GM19372 (cell line): Measurements from ENCODE around the gene IGSF8.
"Not testable (repeated sequence)": the region's sequence is repeated elsewhere in the genome, so short reads cannot be mapped to it uniquely, and the experiment has no call there.

Experiments
- ATAC-seq: cut with Tn5 transposase; IDR thresholded peaks from one replicate; pipeline ENCODE4 v1.9.1; 2021; ENCODE audit warnings: mild to moderate bottlenecking, low read depth, moderate library complexity; ENCODE audit not compliant: unreplicated experiment

The IGSF8 gene

DNA sequence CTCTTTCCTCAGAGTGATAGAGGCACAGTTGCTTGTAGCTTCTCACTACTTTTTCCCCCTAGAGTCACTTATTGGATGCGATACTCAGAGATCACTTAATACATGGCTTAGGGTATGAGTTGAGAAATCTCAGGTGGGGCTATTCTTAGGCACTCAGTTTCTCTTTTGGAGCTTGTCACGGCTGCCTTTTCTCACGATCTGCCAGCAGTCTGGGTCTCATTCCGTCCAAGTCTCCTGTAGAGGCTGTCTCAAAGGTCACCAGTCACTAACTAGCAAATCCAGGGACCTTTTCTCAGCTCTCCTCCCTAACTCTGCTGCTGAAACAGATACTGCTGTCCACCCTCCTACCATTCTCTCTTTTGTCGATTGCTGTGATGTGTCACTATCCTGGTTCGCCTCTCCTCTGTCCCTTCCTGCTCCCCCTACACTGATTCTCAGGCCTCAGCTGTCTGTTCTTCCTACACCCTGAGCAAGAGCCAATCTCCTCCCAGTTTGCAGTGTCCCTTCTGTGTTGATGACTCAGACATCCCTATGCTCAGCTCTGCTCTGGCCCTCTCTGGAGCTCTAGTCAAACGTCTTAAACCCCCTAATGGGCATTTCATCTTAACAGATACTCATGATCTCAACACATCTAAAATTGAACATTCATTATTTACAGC, 29.6 kb upstream of the IGSF8 start:
- no peak for ATAC-seq

DNA sequence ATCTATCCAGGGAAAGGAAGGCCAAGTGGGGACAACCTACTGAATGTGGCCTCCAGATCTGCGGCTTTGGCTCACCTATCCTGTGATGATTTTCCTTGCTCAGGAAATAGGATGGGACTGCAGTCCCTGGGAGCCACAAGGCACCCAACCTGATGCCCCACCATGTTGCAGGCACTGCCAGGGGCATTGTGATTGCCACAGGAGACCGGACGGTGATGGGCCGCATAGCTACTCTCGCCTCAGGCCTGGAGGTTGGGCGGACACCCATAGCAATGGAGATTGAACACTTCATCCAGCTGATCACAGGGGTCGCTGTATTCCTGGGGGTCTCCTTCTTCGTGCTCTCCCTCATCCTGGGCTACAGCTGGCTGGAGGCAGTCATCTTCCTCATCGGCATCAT, 29.0 kb upstream of the IGSF8 start:
- ATAC-seq = no peak

DNA sequence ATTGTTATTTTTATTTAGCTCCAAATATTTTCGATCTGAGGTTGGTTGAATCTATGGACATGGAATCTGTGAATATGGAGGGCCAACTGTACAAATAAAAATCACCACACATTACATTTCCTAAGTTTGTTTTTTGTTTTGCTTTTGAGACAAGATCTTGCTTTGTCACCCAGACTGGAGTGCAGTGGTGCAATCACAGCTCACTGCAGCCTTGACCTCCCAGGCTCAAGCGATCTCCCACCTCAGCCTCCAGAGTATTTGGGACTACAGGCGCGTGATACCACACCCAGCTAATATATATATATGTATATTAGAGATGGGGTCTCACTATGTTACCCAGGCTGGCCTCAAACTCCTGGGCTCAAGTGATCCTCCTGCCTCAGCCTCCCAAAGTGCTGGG, 27.9 kb upstream of the IGSF8 start:
- ATAC-seq = not testable (repeated sequence)

DNA sequence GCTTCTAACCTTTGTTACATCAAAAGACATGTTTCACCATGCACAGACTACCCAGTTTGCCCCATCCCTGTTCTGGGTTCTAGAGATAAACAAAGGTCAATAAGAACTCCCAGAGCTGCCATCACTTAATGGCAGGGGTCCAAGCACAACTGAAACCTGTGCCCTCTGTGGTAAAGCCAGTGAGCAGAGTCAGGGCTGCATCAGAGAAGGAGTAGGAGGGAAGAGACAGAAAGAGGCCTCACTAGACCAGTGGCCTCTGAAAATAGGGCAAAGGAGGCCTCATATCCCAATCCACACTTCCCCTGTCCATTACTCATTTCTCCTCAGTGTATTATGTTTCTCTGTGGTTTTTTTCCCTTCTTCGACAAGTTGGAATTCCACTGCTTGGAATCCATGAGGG, 27.3 kb upstream of the IGSF8 start:
- no peak for ATAC-seq

DNA sequence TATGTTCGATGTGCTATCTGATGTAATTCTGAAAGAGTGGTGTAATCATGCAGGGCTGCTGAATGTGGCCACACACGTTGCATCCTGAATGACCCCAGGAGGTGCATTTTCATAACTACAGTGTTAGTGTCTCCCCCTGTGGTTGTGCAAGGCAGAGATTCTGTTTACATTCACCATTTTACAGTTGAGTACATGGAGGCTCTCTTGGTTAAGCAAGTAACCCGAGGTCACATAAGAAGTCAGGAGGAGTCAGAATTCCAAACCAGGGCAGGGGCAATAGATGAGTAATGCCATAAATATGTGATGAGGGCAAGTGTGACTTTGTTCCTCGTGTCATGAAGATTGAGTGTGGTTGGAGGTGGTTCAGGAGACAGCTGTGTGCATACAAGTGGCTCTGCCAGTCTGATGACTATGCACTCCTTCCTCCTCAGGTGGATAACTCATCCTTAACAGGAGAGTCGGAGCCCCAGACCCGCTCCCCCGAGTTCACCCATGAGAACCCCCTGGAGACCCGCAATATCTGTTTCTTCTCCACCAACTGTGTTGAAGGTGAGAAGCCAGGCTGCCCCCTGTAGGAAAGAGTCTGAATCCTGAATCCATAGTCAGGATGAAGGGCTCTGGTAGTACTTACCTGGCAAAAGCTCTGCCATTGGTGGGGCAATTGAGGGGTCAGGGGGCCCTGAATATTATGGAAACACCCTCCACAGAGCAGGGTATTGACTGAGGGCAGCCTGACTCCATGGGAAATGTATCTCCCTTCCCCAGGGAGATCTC, 26.5 kb upstream of the IGSF8 start:
- ATAC-seq = no peak

DNA sequence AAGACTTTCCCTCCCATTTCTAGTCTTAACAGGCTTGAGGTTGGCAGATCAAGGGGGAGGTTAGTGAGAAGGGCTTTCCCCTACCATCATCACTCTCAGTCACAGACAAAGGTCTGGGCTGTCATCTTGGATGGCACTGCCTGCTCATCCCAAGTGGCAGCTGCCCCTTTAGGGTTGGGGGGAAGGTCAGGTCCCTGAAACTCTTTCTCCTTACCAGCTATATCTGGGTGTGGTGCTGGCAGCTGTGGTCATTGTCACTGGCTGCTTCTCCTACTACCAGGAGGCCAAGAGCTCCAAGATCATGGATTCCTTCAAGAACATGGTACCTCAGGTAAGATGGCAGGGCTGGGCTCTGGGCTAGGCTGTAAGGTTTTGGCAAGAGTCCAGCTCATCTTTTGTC, 25.3 kb upstream of the IGSF8 start:
- no peak for ATAC-seq

DNA sequence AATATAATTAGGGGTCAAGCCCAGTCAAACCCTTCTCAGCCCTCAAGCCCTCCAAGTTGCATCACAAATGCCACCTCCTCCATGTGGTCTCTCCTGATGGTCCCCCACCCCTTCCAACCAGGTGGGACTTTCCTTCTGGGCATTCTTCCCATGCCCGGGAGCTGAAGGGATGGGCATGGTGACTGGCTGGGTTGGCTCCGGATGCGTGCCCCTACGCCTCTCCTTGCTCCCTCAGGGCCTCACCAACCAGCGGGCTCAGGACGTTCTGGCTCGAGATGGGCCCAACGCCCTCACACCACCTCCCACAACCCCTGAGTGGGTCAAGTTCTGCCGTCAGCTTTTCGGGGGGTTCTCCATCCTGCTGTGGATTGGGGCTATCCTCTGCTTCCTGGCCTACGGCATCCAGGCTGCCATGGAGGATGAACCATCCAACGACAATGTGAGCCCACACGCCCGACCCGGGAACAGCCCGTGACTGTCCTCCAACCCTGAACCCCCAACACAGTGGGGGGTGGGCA, 24.6 kb upstream of the IGSF8 start:
- no peak for ATAC-seq

DNA sequence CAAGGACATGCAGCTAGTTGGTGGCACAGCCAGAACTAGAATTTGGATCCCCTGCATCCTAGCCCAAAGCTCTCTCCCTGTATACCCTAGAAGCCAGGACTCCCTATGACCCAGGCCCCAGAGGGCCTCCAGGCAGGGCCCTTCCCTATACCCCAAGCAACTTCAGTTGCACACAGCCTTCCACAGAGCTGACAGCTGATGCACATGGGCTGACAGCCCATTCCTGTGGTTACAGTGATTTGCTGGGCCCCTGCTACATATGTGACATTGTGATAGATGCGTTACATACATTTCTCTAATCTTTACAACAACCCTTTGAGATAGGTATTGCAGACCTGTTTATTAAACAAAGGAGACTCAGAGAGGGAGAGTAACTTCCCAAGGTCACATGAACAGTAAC, 23.0 kb upstream of the IGSF8 start:
- ATAC-seq = no peak

DNA sequence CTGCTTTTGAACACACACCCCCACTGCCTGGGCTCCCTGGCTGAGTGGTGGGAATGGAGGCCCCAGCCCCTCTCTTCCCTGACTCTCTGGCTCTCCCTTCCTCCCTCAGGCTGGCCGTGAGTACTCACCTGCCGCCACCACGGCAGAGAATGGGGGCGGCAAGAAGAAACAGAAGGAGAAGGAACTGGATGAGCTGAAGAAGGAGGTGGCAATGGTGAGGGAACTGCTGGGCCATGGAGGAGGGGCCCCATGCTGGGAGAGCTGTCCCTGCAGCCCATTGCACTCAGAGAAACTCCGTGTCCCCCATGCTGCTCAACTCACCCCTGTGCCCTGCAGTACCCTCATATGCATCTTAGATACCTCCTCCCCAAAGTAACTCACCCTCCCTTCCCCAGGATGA, 22.4 kb upstream of the IGSF8 start:
- ATAC-seq = no peak

DNA sequence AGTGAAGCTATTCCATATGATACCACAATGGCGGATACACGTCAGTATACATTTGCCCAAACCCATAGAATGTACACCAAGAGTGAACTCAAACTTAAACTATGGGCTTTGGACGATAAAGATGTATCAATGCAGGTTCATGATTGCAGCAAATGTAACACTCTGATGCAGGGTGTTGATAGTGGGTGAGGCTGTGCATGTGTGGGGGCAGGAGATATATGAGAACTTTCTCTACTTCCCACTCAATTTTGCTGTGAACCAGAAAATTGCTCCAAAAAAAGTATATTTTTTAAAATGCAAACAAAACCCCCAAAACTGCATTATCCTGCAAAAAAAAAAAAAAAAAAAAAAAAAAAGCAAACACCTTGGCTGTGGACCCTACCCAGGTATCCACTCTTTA, 20.5 kb upstream of the IGSF8 start:
- ATAC-seq = no peak

DNA sequence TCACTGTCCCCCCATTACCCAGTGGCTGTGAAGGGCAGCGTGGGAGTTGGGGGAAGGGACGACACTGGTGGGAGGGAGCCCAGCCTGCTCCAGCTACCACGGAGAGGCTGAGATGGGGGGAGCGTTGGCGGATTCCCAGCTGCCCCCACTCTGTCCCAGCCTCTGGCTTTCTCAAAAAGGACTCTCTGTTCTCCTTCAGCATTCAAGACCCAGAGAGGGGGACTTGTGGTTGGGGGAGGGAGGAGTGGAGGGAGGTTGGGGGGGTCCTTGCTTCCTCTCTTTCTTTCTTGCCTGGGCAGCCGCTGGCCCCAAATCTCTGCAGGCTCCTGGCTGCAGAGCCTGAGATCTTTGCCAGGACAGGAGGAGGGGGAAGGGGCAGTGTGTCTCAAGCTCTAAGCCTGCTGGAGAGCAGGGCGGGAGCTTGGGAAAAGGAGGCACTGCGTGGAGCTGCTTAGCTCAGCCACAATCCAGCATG, 19.3 kb upstream of the IGSF8 start:
- no peak for ATAC-seq

DNA sequence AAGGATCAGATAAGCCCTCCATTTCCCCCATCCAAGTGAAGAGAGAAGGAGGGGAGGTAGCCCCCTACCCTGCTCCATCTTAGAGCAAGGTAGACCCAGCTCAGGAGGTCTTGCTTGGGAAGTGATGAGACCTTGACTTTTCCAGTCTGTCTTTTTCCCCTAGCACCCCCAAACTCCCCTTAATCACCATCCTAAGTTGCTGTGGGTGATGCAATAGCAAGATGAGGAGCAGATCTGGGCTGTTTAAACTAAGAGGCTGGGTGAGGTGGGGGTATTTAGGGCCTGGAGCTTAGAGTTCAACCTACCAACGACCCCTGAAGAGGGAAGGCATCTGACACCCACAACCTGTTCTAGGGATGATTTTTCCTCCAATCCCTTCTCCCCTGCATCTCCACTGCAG, 18.9 kb upstream of the IGSF8 start:
- no peak for ATAC-seq

DNA sequence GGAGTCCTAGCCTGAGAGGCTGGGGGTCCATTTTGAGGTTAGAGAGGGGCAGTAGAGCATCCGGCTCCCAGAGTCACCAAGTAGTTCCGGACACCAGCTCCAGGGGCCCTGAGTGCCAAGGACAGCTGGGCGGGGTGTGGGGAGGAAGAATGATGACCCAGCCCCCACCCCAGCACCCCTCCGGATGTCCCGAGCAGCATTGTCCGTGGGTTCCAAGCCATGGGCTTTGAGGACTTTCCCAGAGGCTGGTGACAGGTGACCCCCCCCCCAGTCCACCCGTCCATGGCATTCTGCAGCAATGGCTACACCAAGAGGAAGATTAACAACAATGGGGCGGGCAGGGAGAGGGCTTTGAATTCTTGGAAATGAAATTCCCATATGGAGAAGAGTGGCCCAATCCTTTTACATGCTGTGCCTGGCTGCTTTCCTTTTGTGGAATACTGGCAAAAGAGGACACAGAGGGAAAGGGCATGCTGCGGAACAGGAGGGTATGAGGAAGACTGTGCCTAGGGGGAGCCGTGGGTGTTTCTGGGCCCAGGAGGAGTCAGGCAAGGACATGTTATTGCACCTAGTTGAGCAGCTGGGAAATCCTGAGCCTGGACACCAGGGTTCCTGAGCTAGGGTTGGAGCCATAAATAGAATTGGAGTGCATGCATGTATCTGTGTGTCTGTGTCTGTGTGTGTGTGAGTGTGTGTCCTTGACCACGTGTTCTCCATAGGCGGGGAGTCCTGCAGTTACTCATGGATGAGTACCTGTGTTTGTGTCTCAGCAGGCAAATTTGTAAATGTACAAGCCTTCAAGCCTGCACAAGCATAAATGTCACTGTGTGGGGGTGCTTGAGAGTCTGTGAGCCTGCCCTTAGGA, 18.1 kb upstream of the IGSF8 start:
- ATAC-seq = no peak

DNA sequence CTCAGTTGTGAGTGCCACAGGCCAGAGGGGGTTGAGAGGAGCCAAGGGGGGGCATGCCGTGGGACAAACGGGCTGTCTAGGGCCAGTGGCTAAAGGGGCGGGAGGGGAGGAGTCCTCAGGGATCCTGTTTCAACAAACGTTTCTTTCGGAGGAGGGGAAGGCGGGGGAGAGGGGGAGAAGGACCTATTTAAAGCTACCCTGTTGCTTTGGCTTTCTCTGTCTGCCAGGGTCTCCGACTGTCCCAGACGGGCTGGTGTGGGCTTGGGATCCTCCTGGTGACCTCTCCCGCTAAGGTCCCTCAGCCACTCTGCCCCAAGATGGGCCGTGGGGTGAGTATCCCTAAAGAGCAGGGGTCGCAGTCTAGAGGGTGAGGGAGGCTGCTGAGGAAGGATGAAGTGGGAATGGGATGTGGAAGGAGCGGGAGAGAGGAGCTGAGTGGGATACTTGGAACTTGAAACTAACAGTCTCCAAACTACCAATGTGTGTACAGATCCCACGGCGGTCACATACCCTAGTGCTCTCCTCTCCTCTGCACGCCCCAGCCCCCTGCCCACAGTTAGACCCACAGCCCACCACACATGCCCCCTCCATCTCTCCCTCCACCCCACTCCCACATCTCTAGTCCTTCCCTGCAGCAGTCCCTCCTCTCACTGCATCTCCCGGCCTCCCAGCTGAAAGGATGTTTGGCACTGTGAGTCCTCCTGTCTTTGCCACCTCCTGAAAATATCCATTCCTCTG, 17.3 kb upstream of the IGSF8 start, which contains the start of gene ATP1A2:
Gene ATP1A2 (plus strand): TSS at position 215 of the 738 bp plus-strand sequence. CDS start 103 bp downstream, at position 318.
- ATAC-seq = no peak

DNA sequence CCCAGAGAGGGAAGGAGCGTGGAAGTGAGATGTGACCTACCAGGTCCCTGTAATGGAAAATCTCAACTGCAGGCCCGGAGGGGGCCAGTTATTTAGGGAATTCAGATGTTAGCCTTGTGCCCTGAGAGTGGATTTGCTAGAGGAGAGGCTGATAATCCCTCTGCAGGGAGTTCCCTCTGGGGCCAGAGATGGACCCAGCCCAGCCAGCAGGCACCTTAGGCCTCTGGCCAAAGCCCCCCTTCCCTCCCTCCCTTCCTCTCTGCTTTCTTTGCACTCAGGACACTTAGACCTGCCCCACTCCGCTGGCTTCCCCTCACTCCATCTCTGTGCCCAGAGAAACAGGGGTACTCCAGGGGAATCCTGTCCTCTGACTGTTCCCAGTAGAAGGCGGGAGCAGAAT, 15.7 kb upstream of the IGSF8 start:
- ATAC-seq = no peak

DNA sequence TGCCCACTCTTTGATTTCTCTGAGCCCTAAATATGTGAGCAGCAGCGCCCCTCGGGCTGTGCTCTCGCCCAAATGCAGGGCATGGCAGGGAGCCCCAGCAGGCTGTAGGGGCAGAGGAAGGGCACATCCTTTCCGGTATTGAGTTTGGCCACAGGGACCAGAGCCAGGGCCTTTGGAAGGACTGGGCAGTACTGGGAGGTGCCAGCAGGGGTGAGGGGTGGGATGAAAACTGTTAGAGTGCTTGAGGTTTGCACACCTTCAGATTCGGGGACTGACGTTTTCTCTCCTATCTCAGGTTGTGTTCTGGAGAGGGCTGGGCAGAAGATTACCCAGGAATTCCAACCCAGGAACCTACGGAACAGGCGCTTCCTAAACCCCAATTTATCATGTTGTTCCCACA, 15.0 kb upstream of the IGSF8 start:
- no peak for ATAC-seq

DNA sequence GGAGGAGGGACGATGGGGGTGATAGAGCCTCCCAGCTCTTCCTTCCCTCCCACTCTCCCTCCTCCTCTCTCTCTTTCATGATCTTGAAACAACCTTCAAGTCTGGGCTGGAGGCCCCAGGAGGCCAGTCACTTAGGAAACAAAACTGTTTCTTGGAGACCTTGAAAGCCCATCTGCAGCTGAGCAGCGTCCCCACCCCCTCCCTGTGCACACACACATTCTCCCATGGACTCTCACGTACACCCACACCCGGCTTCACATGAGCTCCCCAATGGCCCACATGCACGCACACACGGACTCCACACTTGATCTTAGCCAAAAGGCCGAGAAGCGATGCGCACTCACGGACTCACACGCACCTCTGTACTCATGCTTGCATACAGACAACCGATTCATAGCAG, 13.9 kb upstream of the IGSF8 start:
- ATAC-seq = no peak

DNA sequence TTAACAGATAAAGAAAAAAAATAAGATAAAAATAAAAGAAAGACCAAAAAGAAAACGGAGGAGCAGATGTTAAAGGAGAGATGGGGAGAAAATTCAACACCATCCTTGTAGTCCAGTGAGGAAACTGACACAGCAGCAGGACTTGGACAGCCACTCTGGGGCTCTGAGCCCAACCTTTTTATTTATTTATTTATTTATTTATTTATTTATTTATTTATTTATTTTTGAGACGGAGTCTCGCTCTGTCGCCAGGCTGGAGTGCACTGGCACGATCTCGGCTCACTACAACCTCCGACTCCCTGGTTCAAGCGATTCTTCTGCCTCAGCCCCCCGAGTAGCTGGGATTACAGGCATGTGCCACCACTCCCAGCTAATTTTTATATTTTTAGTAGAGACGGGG, 13.0 kb upstream of the IGSF8 start:
- ATAC-seq = not testable (repeated sequence)

DNA sequence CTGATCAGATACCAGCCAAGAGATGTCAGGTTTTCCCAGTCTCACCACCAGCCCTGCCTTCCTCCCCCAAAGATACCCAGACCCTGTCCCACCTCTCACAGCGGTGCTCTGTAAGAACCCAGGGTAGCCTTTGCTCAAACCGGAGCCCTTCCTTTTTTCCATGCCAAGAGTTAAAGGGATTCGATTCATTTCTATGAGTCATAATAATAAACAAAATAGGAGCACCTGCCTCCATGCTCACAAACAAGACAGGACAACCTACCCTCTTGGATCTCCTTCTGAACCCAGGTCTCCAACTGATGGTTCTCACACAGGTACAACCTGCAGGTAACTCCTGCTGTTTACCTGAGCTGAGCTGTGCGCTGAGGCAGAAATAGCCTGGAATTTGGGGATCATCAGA, 11.3 kb upstream of the IGSF8 start:
- ATAC-seq = no peak
